Peyer's patch (tissue), 4 donors: Measurements from ENCODE around the gene ADGRF4.

ENCODE experiments used
- CTCF ChIP-seq, 6 experiments: fragments of 450-650 bp in 4 of 6; fragments of 200-600 bp in 2 of 6; sonication (generic) in 1 of 6; IDR thresholded peaks; one replicate each; pipeline ENCODE4 v1.5.1; 2017 to 2019; ENCODE audit warnings: antibody characterized with exemption in 6 of 6, mild to moderate bottlenecking in 3 of 6, moderate library complexity in 1 of 6
- POLR2A ChIP-seq, 2 donors: fragments of 450-650 bp; IDR thresholded peaks; one replicate each; pipeline ENCODE4 v1.5.1; 2017; ENCODE audit warnings: antibody characterized with exemption in 2 of 2, mild to moderate bottlenecking in 2 of 2, moderate library complexity in 2 of 2

GRCh38 chr6:47661960-47662359, 36.4 kb upstream of the ADGRF4 start:
- TF ChIP-seq POLR2A (IDR thresholded peaks at IDR 0.05): no peak
- TF ChIP-seq CTCF (IDR thresholded peaks at IDR 0.05): no peak
